Measurements from ENCODE around the gene CDC42EP3. TPM values are rescaled to one million over a fixed set of nuclear protein-coding genes. Genes with fewer than 3 reads are reported as not detected.

The CDC42EP3 gene
- total and polyA plus RNA-seq, 2 experiments from 2014 or later = 19.3 to 33.0 TPM

- Histone ChIP-seq H3K4me1 (ENCODE audit: insufficient read depth) (peaks cover 19% of the 10 kb centered on the region), H3K27me3 (no peaks in the 10 kb centered on the region), H3K27ac (no peak overlapping the region), H3K4me2 (no peak overlapping the region), H3K9me3 (ENCODE audit: low read depth) (no peaks in the 10 kb centered on the region), H2AFZ (no peak overlapping the region), H3K9me2 (replicated peaks; ENCODE audit: insufficient read depth) (no peaks in the 10 kb centered on the region), H4K20me1 (ENCODE audit: insufficient read depth, poor library complexity, severe bottlenecking) (no peaks in the 10 kb centered on the region), H3K4me3 (no peak overlapping the region), H3K36me3 (replicated peaks; ENCODE audit: insufficient read depth, low read depth) (no peaks in the 10 kb centered on the region), H3K79me2 (no peaks in the 10 kb centered on the region)
- DNase-seq (ENCODE audit: low spot score) = no peak
- TF ChIP-seq EZH2phosphoT487 (IDR thresholded peaks at IDR 0.05; ENCODE audit: low read depth, severe bottlenecking, unreplicated experiment) (no peak), EZH2 (IDR thresholded peaks at IDR 0.05; ENCODE audit: borderline replicate concordance) (no peak), CTCF (IDR thresholded peaks at IDR 0.05; ENCODE audit: poor library complexity) (no peak)
- WGBS (ENCODE audit: low lambda C conversion rate, missing lambda C conversion rate) = 89% methylated on average over 1 of the region's 1 CpG
Observed at GRCh38 chr2:37621199-37621598, 50.2 kb downstream of the CDC42EP3 start.

- H2AFZ ChIP-seq = no peak overlapping the region
- H3K4me2 ChIP-seq = no peak overlapping the region
- no peak for TF ChIP-seq CTCF (IDR thresholded peaks at IDR 0.05; ENCODE audit: poor library complexity)
- TF ChIP-seq EZH2 (IDR thresholded peaks at IDR 0.05; ENCODE audit: borderline replicate concordance) = no peak
- no peak for TF ChIP-seq EZH2phosphoT487 (IDR thresholded peaks at IDR 0.05; ENCODE audit: low read depth, severe bottlenecking, unreplicated experiment)
- no peak overlapping the region for H3K27ac ChIP-seq
- no peaks in the 10 kb centered on the region for H3K36me3 ChIP-seq (replicated peaks; ENCODE audit: insufficient read depth, low read depth)
- H3K27me3 ChIP-seq = no peaks in the 10 kb centered on the region
- H3K9me3 ChIP-seq (ENCODE audit: low read depth) = no peaks in the 10 kb centered on the region
- DNase-seq (ENCODE audit: low spot score) = no peak
- no peaks in the 10 kb centered on the region for H3K9me2 ChIP-seq (replicated peaks; ENCODE audit: insufficient read depth)
- no peaks in the 10 kb centered on the region for H4K20me1 ChIP-seq (ENCODE audit: insufficient read depth, poor library complexity, severe bottlenecking)
- H3K4me1 ChIP-seq (ENCODE audit: insufficient read depth) = peaks cover 22% of the 10 kb centered on the region
- no peak overlapping the region for H3K4me3 ChIP-seq
- H3K79me2 ChIP-seq = no peaks in the 10 kb centered on the region
Observed at GRCh38 chr2:37619959-37620300, 51.5 kb downstream of the CDC42EP3 start.

GRCh38 chr2:37619230-37619958, 52.0 kb downstream of the CDC42EP3 start:
- Histone ChIP-seq H3K9me3 (ENCODE audit: low read depth) (no peaks in the 10 kb centered on the region), H3K79me2 (no peaks in the 10 kb centered on the region), H3K4me2 (no peak overlapping the region), H3K9me2 (replicated peaks; ENCODE audit: insufficient read depth) (no peaks in the 10 kb centered on the region), H3K27ac (no peak overlapping the region), H3K4me3 (no peak overlapping the region), H3K27me3 (no peaks in the 10 kb centered on the region), H3K36me3 (replicated peaks; ENCODE audit: insufficient read depth, low read depth) (no peaks in the 10 kb centered on the region), H3K4me1 (ENCODE audit: insufficient read depth) (peaks cover 19% of the 10 kb centered on the region), H2AFZ (no peak overlapping the region), H4K20me1 (ENCODE audit: insufficient read depth, poor library complexity, severe bottlenecking) (no peaks in the 10 kb centered on the region)
- no peak for DNase-seq (ENCODE audit: low spot score)
- 91% methylated on average over 7 of the region's 7 CpGs for WGBS (ENCODE audit: low lambda C conversion rate, missing lambda C conversion rate)
- no peak for TF ChIP-seq CTCF (IDR thresholded peaks at IDR 0.05; ENCODE audit: poor library complexity)
- TF ChIP-seq EZH2 (IDR thresholded peaks at IDR 0.05; ENCODE audit: borderline replicate concordance) = no peak
- TF ChIP-seq EZH2phosphoT487 (IDR thresholded peaks at IDR 0.05; ENCODE audit: low read depth, severe bottlenecking, unreplicated experiment) = no peak

Data from hepatocyte (in vitro differentiated cells).